HG03025 (cell line): ENCODE measurements around the gene PCNX3.

Source experiments
- ATAC-seq: cut with Tn5 transposase; IDR thresholded peaks from one replicate; pipeline ENCODE4 v1.9.1; 2021; ENCODE audit warnings: mild to moderate bottlenecking, moderate library complexity; ENCODE audit not compliant: unreplicated experiment, low FRiP score

The PCNX3 gene

GRCh38 chr11:65580031-65580692 is 35.4 kb upstream of the PCNX3 start:
- no peak for ATAC-seq

- ATAC-seq, result no peak
Observed at GRCh38 chr11:65580756-65581155, 34.8 kb upstream of the PCNX3 start.

GRCh38 chr11:65581928-65582327 is 33.6 kb upstream of the PCNX3 start:
- no peak for ATAC-seq

GRCh38 chr11:65583589-65583988 is 32.0 kb upstream of the PCNX3 start:
- no peak for ATAC-seq

GRCh38 chr11:65584106-65584505 is 31.5 kb upstream of the PCNX3 start:
- ATAC-seq, result no peak

DNA sequence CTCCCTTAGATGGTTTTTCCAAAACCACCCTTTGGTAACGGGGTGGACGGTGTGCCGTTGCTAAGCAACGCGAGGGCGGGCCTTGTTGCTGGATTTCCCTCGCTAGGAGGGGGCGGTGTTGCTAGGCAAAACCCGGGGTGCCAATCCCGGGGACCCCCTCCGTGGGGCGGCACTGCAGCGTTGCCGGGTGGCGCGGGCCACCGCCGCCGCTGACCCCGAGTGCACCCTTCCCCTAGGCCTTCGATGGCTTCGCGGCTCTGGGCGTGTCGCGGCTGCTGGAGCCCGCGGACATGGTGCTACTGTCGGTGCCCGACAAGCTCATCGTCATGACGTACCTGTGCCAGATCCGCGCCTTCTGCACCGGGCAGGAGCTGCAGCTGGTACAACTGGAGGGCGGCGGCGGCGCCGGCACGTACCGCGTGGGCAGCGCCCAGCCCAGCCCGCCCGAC is 30.8 kb upstream of the PCNX3 start:
- ATAC-seq, result no peak

GRCh38 chr11:65585396-65586246 is 30.0 kb upstream of the PCNX3 start:
- no peak for ATAC-seq

GRCh38 chr11:65586247-65586630 is 29.3 kb upstream of the PCNX3 start:
- no peak for ATAC-seq

GRCh38 chr11:65586676-65587075 is 28.9 kb upstream of the PCNX3 start:
- no peak for ATAC-seq

DNA sequence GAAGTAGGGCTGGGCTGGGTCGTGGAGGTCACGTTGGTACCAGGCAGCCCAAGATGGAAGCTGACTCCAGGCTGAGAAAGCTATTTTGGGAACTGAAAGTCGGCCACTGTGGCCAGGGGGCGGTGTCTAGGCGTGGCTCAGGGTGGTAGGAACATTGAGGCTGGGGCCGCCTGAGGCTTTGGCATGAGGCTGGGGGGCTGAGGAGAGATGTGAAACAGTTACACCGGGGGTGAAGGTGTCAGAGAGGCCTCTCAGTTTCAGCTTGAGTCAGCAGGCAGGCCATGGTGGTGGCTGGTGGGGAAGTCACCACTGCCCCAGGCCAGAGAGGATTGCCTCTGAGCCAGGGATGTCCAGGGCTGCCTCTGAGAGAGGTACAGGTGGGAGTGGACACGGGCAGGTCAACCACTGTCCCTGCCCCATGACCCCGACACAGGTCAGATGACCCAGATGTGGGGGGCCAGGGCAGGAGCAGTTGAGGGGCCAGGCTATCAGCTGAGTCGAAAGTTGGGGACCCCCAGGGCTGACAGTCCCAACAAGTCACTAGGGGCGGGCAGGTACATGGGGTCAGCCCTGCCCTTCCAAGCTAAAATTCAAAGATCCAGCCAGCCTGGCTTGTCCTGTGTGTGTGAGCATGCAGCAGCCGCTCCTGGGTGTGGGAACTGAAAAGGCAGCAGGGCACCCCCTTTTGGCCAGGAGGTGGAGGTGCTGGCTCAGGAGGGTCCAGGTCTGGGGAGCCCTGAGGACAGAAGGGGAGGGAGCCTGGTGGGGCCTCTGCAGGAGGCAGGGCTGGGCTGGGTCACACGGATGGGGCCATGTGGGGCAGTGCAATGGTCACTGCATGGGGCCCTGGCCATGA is 27.1 kb upstream of the PCNX3 start:
- ATAC-seq, result peak; percentile 67

GRCh38 chr11:65589444-65590239 is 25.9 kb upstream of the PCNX3 start:
- no peak for ATAC-seq

- no peak for ATAC-seq
Observed at GRCh38 chr11:65590240-65590738, 25.3 kb upstream of the PCNX3 start.

DNA sequence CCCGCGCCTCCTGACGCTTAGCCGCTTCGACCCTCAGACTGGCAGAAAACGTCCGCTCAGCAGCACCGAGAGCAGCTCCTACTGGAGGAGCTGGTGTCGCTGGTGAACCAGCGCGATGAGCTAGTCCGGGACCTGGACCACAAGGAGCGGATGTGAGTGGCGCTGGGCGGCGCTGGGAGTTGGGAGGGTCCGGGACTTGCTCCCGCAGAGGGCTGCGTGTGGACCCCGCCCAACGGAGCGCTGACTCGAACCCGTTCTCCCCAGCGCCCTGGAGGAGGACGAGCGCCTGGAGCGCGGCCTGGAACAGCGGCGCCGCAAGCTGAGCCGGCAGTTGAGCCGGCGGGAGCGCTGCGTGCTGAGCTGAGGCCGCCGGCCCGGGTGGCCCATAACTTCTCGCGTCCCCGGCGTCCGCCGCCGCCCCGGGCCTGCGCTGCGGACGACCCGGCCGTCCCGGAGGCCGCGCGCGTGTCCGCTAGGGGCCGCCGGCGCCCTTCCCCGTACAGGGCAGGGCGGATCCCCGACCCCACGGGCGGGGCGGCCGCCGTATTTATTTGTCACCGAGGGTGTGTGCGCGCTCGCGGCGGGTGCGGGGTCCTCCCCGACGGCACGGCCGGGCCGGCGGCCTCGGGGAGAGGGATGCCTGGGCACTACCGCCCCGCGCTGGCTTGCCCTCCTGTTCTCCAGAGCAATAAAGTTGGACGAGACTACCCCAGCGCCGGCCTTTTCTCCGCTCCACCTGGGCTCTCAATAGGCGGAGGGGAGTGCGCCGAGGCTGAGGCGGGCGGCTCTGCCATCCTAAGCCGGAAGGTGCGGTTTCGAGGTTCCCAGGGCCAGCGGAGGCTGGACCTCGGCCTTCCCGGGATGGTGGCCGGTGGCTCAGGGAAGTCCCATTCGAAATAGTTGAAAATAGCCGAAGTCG is 23.4 kb upstream of the PCNX3 start:
- no peak for ATAC-seq

DNA sequence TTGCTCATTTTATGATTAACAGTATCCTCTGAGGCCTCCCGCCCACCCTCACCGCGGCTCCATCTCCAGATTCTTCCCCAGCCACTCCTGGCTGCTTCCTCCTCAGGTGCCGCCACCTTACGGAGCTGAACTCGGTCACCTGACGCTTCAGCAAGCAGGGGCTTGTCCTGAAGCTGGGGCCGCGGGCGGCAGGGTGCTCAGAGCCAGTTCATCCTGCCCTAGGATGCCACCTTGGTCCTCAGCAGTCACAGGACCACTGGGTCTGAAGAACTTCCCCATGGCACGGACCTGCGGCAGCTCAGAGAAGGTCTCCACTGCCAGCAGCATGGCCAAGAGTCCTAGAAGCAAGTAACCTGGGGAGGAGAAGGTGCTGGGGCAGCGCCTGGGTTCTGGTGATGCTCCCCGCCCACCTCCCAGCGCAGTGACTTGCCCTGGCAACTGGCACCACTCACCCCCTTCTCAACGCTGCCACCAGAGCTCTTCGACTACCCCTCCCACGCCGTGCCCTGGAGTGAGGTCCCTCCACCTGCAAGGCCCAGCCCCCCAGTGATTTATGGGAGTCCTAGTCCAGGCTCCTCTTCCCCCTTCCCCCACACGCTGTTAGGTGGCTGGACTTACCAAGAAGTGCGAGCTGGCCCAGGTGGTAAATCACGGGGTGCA is 22.6 kb upstream of the PCNX3 start:
- no peak for ATAC-seq

DNA sequence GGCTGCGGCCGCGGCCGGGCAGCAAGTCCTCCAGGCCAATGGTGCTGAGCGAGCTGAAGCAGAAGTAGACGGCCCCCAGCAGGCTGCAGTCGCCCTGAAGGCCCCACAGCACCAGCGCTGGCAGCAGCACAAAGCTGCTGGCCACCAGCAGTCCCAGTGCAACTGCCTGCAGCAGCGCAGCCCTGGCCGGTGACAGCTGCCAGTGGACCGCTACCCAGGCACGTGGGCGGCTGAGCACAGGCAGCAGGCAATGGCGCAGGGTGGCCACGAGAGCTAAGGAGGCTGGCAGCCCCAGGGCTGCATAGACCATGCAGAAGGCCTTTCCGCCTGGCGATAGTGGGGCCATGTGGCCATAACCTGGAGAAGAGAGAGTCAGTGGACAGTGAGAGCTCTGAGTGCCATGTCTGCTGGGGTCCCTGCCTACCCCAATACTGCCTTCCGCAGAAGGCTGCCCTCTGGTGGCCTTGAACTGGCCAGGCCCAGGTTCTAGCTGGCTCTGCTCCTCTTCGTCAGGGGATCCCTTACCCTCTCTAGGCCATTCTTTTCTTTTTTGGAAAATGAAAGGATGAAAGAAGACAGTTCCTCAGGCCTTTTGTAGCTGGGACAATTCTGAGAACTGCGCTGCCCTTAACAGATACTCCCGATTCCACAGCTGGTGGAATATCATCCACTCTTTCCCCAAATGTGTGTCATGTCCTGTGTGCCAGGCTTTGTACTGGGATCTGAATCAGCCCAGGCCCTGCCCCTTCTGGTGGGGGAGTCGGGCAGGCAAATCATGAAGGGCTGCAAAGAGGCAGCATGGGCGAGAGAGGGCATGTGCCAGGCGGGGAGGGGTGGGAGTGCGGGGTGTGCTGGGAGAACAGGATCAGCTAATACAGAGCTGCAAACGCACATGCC is 21.8 kb upstream of the PCNX3 start:
- no peak for ATAC-seq

GRCh38 chr11:65595131-65595530 is 20.4 kb upstream of the PCNX3 start:
- ATAC-seq, result no peak

- no peak for ATAC-seq
Observed at GRCh38 chr11:65595543-65596281, 19.9 kb upstream of the PCNX3 start, which contains the start of gene KCNK7. KCNK7 (minus strand) TSS chr11:65595800; CDS start chr11:65595772, 28 bp downstream.
